Measurements from ENCODE around the gene POLA1. TPM values are rescaled to one million over a fixed set of nuclear protein-coding genes. Genes with fewer than 3 reads are reported as not detected.

POLA1 gene
- total and polyA plus RNA-seq, 2 donors: 3.5 to 21.1 TPM

- Histone ChIP-seq H3K27me3 (ENCODE audit: control insufficient read depth in 2 of 2, insufficient read depth in 1 of 2, low read length in 1 of 2) (peaks cover 48 to 97% of the 10 kb centered on the region in 2 donors), H3K4me3 (ENCODE audit: low read length in 2 of 2) (no peak within 1 kb of the TSS), H3K9me3 (ENCODE audit: control insufficient read depth in 2 of 2, insufficient read depth in 1 of 2, low read length in 1 of 2) (peaks cover 0 to 22% of the 10 kb centered on the region in 2 donors), H3K36me3 (ENCODE audit: control insufficient read depth in 2 of 2, insufficient read depth in 2 of 2, low read length in 1 of 2) (no peaks in the 10 kb centered on the region), H3K4me1 (ENCODE audit: control insufficient read depth in 2 of 2, insufficient read depth in 2 of 2, low read length in 2 of 2) (peaks cover 0 to 16% of the 10 kb centered on the region in 2 donors), H3K27ac (ENCODE audit: low read depth in 1 of 2, low read length in 1 of 2) (no peak within 1 kb of the TSS)
- 6% methylated on average over 58 of the region's 58 CpGs for WGBS
- DNase-seq (ENCODE audit: low read depth in 6 of 9, low spot score in 9 of 9): peak in 7 of 9 donors; percentile 24 to 74 (median 48)
These were observed 322.0 kb downstream of the POLA1 start, which contains the start of gene ARX for GRCh38 chrX:25015486-25016360. Gene ARX (minus strand): TSS chrX:25015965. CDS start chrX:25015737, 228 bp downstream.

- peaks cover 0 to 22% of the 10 kb centered on the region in 2 donors for H3K9me3 ChIP-seq (ENCODE audit: control insufficient read depth in 2 of 2, insufficient read depth in 1 of 2, low read length in 1 of 2)
- no peak overlapping the region for H3K4me3 ChIP-seq (ENCODE audit: low read length in 2 of 2)
- no peaks in the 10 kb centered on the region for H3K36me3 ChIP-seq (ENCODE audit: control insufficient read depth in 2 of 2, insufficient read depth in 2 of 2, low read length in 1 of 2)
- H3K27me3 ChIP-seq (ENCODE audit: control insufficient read depth in 2 of 2, insufficient read depth in 1 of 2, low read length in 1 of 2): peaks cover 49 to 97% of the 10 kb centered on the region in 2 donors
- no peak for DNase-seq (ENCODE audit: low read depth in 6 of 9, low spot score in 9 of 9)
- 23% methylated on average over 20 of the region's 20 CpGs for WGBS
- no peak overlapping the region for H3K27ac ChIP-seq (ENCODE audit: low read depth in 1 of 2, low read length in 1 of 2)
- peaks cover 0 to 19% of the 10 kb centered on the region in 2 donors for H3K4me1 ChIP-seq (ENCODE audit: control insufficient read depth in 2 of 2, insufficient read depth in 2 of 2, low read length in 2 of 2)
These were observed 322.6 kb downstream of the POLA1 start for GRCh38 chrX:25016361-25016671.

GRCh38 chrX:25016938-25017598 is 323.4 kb downstream of the POLA1 start:
- Histone ChIP-seq H3K4me3 (ENCODE audit: low read length in 2 of 2) (no peak overlapping the region), H3K27ac (ENCODE audit: low read depth in 1 of 2, low read length in 1 of 2) (no peak overlapping the region), H3K36me3 (ENCODE audit: control insufficient read depth in 2 of 2, insufficient read depth in 2 of 2, low read length in 1 of 2) (no peaks in the 10 kb centered on the region), H3K9me3 (ENCODE audit: control insufficient read depth in 2 of 2, insufficient read depth in 1 of 2, low read length in 1 of 2) (peaks cover 0 to 22% of the 10 kb centered on the region in 2 donors), H3K27me3 (ENCODE audit: control insufficient read depth in 2 of 2, insufficient read depth in 1 of 2, low read length in 1 of 2) (peaks cover 43 to 97% of the 10 kb centered on the region in 2 donors), H3K4me1 (ENCODE audit: control insufficient read depth in 2 of 2, insufficient read depth in 2 of 2, low read length in 2 of 2) (peaks cover 0 to 19% of the 10 kb centered on the region in 2 donors)
- WGBS: 18% methylated on average over 17 of the region's 17 CpGs
- no peak for DNase-seq (ENCODE audit: low read depth in 6 of 9, low spot score in 9 of 9)

- DNase-seq (ENCODE audit: low read depth in 6 of 9, low spot score in 9 of 9): no peak
- Histone ChIP-seq H3K27me3 (ENCODE audit: control insufficient read depth in 2 of 2, insufficient read depth in 1 of 2, low read length in 1 of 2) (peaks cover 44 to 97% of the 10 kb centered on the region in 2 donors), H3K27ac (ENCODE audit: low read depth in 1 of 2, low read length in 1 of 2) (no peak overlapping the region), H3K9me3 (ENCODE audit: control insufficient read depth in 2 of 2, insufficient read depth in 1 of 2, low read length in 1 of 2) (peaks cover 0 to 15% of the 10 kb centered on the region in 2 donors), H3K4me1 (ENCODE audit: control insufficient read depth in 2 of 2, insufficient read depth in 2 of 2, low read length in 2 of 2) (peaks cover 0 to 19% of the 10 kb centered on the region in 2 donors), H3K36me3 (ENCODE audit: control insufficient read depth in 2 of 2, insufficient read depth in 2 of 2, low read length in 1 of 2) (no peaks in the 10 kb centered on the region), H3K4me3 (ENCODE audit: low read length in 2 of 2) (no peak overlapping the region)
- WGBS: 4% methylated on average over 32 of the region's 32 CpGs
These were observed 324.0 kb downstream of the POLA1 start for GRCh38 chrX:25017667-25018247.

GRCh38 chrX:25018682-25019081 is 325.0 kb downstream of the POLA1 start:
- Histone ChIP-seq H3K36me3 (ENCODE audit: control insufficient read depth in 2 of 2, insufficient read depth in 2 of 2, low read length in 1 of 2) (no peaks in the 10 kb centered on the region), H3K4me1 (ENCODE audit: control insufficient read depth in 2 of 2, insufficient read depth in 2 of 2, low read length in 2 of 2) (peaks cover 0 to 19% of the 10 kb centered on the region in 2 donors), H3K4me3 (ENCODE audit: low read length in 2 of 2) (no peak overlapping the region), H3K9me3 (ENCODE audit: control insufficient read depth in 2 of 2, insufficient read depth in 1 of 2, low read length in 1 of 2) (peaks cover 0 to 14% of the 10 kb centered on the region in 2 donors), H3K27ac (ENCODE audit: low read depth in 1 of 2, low read length in 1 of 2) (no peak overlapping the region), H3K27me3 (ENCODE audit: control insufficient read depth in 2 of 2, insufficient read depth in 1 of 2, low read length in 1 of 2) (peaks cover 41 to 100% of the 10 kb centered on the region in 2 donors)
- no peak for DNase-seq (ENCODE audit: low read depth in 6 of 9, low spot score in 9 of 9)
- WGBS: 32% methylated on average over 3 of the region's 3 CpGs

GRCh38 chrX:25019707-25020390 is 326.1 kb downstream of the POLA1 start:
- WGBS: 8% methylated on average over 22 of the region's 22 CpGs
- Histone ChIP-seq H3K4me3 (ENCODE audit: low read length in 2 of 2) (no peak overlapping the region), H3K27me3 (ENCODE audit: control insufficient read depth in 2 of 2, insufficient read depth in 1 of 2, low read length in 1 of 2) (peaks cover 34 to 98% of the 10 kb centered on the region in 2 donors)

GRCh38 chrX:25020391-25020904 is 326.7 kb downstream of the POLA1 start:
- Histone ChIP-seq H3K27me3 (ENCODE audit: control insufficient read depth in 2 of 2, insufficient read depth in 1 of 2, low read length in 1 of 2) (peaks cover 28 to 97% of the 10 kb centered on the region in 2 donors), H3K9me3 (ENCODE audit: control insufficient read depth in 2 of 2, insufficient read depth in 1 of 2, low read length in 1 of 2) (peaks cover 0 to 11% of the 10 kb centered on the region in 2 donors), H3K36me3 (ENCODE audit: control insufficient read depth in 2 of 2, insufficient read depth in 2 of 2, low read length in 1 of 2) (no peaks in the 10 kb centered on the region), H3K4me3 (ENCODE audit: low read length in 2 of 2) (no peak overlapping the region), H3K4me1 (ENCODE audit: control insufficient read depth in 2 of 2, insufficient read depth in 2 of 2, low read length in 2 of 2) (peaks cover 0 to 18% of the 10 kb centered on the region in 2 donors), H3K27ac (ENCODE audit: low read depth in 1 of 2, low read length in 1 of 2) (no peak overlapping the region)
- DNase-seq (ENCODE audit: low read depth in 6 of 9, low spot score in 9 of 9): no peak
- WGBS: 3% methylated on average over 27 of the region's 27 CpGs

More at GRCh38 chrX:25019707-25020390, 326.1 kb downstream of the POLA1 start:
- Histone ChIP-seq H3K36me3 (ENCODE audit: control insufficient read depth in 2 of 2, insufficient read depth in 2 of 2, low read length in 1 of 2) (no peaks in the 10 kb centered on the region), H3K9me3 (ENCODE audit: control insufficient read depth in 2 of 2, insufficient read depth in 1 of 2, low read length in 1 of 2) (peaks cover 0 to 14% of the 10 kb centered on the region in 2 donors), H3K27ac (ENCODE audit: low read depth in 1 of 2, low read length in 1 of 2) (no peak overlapping the region), H3K4me1 (ENCODE audit: control insufficient read depth in 2 of 2, insufficient read depth in 2 of 2, low read length in 2 of 2) (peaks cover 0 to 19% of the 10 kb centered on the region in 2 donors)
- no peak for DNase-seq (ENCODE audit: low read depth in 6 of 9, low spot score in 9 of 9)

GRCh38 chrX:25020905-25021449 is 327.3 kb downstream of the POLA1 start:
- DNase-seq (ENCODE audit: low read depth in 6 of 9, low spot score in 9 of 9): peak in 3 of 9 donors; percentile 30 to 55 (median 51)
- peaks cover 0 to 14% of the 10 kb centered on the region in 2 donors for H3K4me1 ChIP-seq (ENCODE audit: control insufficient read depth in 2 of 2, insufficient read depth in 2 of 2, low read length in 2 of 2)
- no peaks in the 10 kb centered on the region for H3K36me3 ChIP-seq (ENCODE audit: control insufficient read depth in 2 of 2, insufficient read depth in 2 of 2, low read length in 1 of 2)
- H3K4me3 ChIP-seq (ENCODE audit: low read length in 2 of 2): peak overlapping the region in 1 of 2 donors; percentile 12
- H3K9me3 ChIP-seq (ENCODE audit: control insufficient read depth in 2 of 2, insufficient read depth in 1 of 2, low read length in 1 of 2): peaks cover 0 to 5% of the 10 kb centered on the region in 2 donors
- no peak overlapping the region for H3K27ac ChIP-seq (ENCODE audit: low read depth in 1 of 2, low read length in 1 of 2)
- 3% methylated on average over 33 of the region's 35 CpGs for WGBS
- H3K27me3 ChIP-seq (ENCODE audit: control insufficient read depth in 2 of 2, insufficient read depth in 1 of 2, low read length in 1 of 2): peaks cover 24 to 95% of the 10 kb centered on the region in 2 donors
